GM18498 (cell line): ENCODE results near the gene PLCB2.

Source experiments
- ATAC-seq: cut with Tn5 transposase; IDR thresholded peaks from one replicate; pipeline ENCODE4 v1.9.1; 2021; ENCODE audit warnings: mild to moderate bottlenecking, moderate library complexity; ENCODE audit not compliant: unreplicated experiment

The PLCB2 gene

GRCh38 chr15:40252141-40252437 is 55.6 kb downstream of the PLCB2 start:
- no peak for ATAC-seq

- no peak for ATAC-seq
These were observed 56.1 kb downstream of the PLCB2 start for GRCh38 chr15:40251486-40252140.

- no peak for ATAC-seq
These were observed 56.8 kb downstream of the PLCB2 start for GRCh38 chr15:40250771-40251483.

- ATAC-seq, result no peak
These were observed 57.5 kb downstream of the PLCB2 start for GRCh38 chr15:40250304-40250656.

- ATAC-seq, result no peak
These were observed 58.0 kb downstream of the PLCB2 start for GRCh38 chr15:40249477-40250303.

- ATAC-seq, result no peak
These were observed 59.5 kb downstream of the PLCB2 start for GRCh38 chr15:40248006-40248783.

- no peak for ATAC-seq
These were observed 60.2 kb downstream of the PLCB2 start for GRCh38 chr15:40247406-40247971.

- ATAC-seq, result no peak
These were observed 61.0 kb downstream of the PLCB2 start for GRCh38 chr15:40246496-40247280.

GRCh38 chr15:40245666-40246450 is 61.9 kb downstream of the PLCB2 start:
- no peak for ATAC-seq

GRCh38 chr15:40244961-40245523 is 62.7 kb downstream of the PLCB2 start:
- no peak for ATAC-seq

GRCh38 chr15:40243126-40243810 is 64.5 kb downstream of the PLCB2 start:
- ATAC-seq, result no peak

- no peak for ATAC-seq
These were observed 65.1 kb downstream of the PLCB2 start for GRCh38 chr15:40242601-40243000.

- ATAC-seq, result no peak
These were observed 65.5 kb downstream of the PLCB2 start for GRCh38 chr15:40242213-40242599.

GRCh38 chr15:40241269-40242212 is 66.2 kb downstream of the PLCB2 start:
- ATAC-seq, result no peak

- ATAC-seq, result no peak
These were observed 67.0 kb downstream of the PLCB2 start for GRCh38 chr15:40240619-40241221.

GRCh38 chr15:40239693-40240618 is 67.8 kb downstream of the PLCB2 start:
- ATAC-seq, result no peak
